ENCODE results near the gene AKAP6.

Gene AKAP6

DNA sequence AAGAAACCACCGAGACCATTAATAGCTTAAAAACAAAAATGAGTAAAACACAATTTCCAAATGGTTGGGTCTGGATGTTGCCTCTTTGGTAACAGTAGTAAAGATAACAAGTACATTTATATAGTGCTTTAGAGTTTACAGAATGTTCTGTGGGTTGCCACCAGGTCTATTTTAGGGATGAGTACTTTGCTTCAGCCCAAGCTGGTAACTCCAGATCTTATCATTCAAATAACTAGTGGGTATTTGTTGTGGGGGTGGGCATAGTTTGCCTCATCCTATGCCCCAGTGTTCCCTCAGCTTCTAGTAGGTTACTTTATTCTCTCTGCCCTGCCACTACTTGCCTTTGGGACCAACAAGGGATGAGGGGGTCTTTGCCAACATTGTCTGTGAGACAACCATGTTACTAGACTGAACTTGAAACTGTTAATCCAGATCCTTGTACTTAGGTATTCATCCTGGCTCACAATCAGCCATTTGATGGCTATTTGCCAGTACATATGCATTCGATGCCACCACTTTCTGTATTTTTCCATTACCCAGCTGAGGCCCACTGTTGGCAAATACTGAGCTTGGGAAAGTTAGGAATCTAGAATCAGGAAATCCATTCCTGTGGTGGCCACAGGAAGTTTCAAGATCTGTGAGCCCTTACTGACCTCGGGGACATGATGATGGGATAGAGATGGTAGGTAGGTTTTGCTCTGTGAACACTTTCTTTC lies 17.6 kb upstream of the AKAP6 start:
- DNase-seq (ENCODE audit: low read depth, low spot score), result no peak
- no peaks in the 10 kb centered on the region for H3K36me3 ChIP-seq (ENCODE audit: control insufficient read depth, insufficient read depth, low read length)
- H3K27me3 ChIP-seq (ENCODE audit: control insufficient read depth, insufficient read depth, low read length), result no peaks in the 10 kb centered on the region
- WGBS (ENCODE audit: insufficient coverage, insufficient read length), result no CpG with 5 or more reads among the region's 3 CpGs
- H3K27ac ChIP-seq (ENCODE audit: low read length), result no peak overlapping the region
- H3K4me3 ChIP-seq (ENCODE audit: low read length), result no peak overlapping the region
- H3K4me1 ChIP-seq (ENCODE audit: control insufficient read depth, insufficient read depth, low read length), result no peaks in the 10 kb centered on the region
- H3K9me3 ChIP-seq (ENCODE audit: control insufficient read depth, insufficient read depth, low read length), result no peaks in the 10 kb centered on the region

DNA sequence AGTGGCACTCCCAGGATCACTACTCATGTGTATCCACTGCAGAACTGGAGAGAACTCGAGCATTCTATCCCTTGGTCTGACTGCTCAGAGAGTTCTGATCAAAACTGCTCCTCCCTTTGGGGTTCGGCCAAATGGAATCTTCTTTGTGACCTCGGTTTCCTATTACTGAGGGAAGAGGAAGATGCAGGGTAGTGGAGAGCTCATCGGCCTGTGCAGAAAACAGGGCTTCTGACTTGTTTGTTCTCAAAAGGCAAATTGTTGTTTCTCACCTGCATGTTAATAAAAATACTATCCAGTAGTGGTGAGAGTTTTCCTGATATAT lies 17.1 kb upstream of the AKAP6 start:
- Histone ChIP-seq H3K27me3 (ENCODE audit: control insufficient read depth, insufficient read depth, low read length) (no peaks in the 10 kb centered on the region), H3K27ac (ENCODE audit: low read length) (no peak overlapping the region), H3K36me3 (ENCODE audit: control insufficient read depth, insufficient read depth, low read length) (no peaks in the 10 kb centered on the region), H3K9me3 (ENCODE audit: control insufficient read depth, insufficient read depth, low read length) (no peaks in the 10 kb centered on the region), H3K4me1 (ENCODE audit: control insufficient read depth, insufficient read depth, low read length) (no peaks in the 10 kb centered on the region), H3K4me3 (ENCODE audit: low read length) (no peak overlapping the region)
- no CpG with 5 or more reads among the region's 4 CpGs for WGBS (ENCODE audit: insufficient coverage, insufficient read length)
- DNase-seq (ENCODE audit: low read depth, low spot score), result no peak

DNA sequence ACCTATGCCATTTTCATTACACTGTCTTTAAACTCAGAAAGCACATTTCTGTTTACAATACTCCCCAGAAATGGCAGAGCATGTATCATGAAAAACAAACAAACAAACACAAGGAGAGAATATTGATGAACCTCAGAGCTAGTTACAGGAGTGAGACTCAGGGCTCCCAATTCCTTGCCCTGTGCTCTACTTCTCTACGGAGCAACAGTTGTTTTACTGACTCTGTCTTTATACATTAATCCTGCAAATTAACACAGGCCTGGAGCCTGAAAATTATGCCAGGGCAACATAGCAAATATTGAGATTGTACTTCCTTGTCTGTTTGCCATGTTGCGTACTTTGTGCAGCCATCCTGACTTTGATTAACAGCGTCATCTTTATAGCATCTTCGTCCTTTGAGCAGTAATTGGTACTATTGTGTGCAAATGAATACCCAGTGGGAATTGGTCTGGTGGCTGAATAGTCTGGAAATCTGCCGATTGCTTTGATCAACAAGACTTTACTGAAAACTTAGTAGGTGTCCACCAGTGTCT lies 15.2 kb upstream of the AKAP6 start:
- WGBS (ENCODE audit: insufficient coverage, insufficient read length), result no CpG with 5 or more reads among the region's 5 CpGs
- no peaks in the 10 kb centered on the region for H3K36me3 ChIP-seq (ENCODE audit: control insufficient read depth, insufficient read depth, low read length)
- H3K4me1 ChIP-seq (ENCODE audit: control insufficient read depth, insufficient read depth, low read length), result no peaks in the 10 kb centered on the region
- no peak for DNase-seq (ENCODE audit: low read depth, low spot score)
- H3K9me3 ChIP-seq (ENCODE audit: control insufficient read depth, insufficient read depth, low read length), result no peaks in the 10 kb centered on the region
- H3K27ac ChIP-seq (ENCODE audit: low read length), result no peak overlapping the region
- no peak overlapping the region for H3K4me3 ChIP-seq (ENCODE audit: low read length)
- no peaks in the 10 kb centered on the region for H3K27me3 ChIP-seq (ENCODE audit: control insufficient read depth, insufficient read depth, low read length)

DNA sequence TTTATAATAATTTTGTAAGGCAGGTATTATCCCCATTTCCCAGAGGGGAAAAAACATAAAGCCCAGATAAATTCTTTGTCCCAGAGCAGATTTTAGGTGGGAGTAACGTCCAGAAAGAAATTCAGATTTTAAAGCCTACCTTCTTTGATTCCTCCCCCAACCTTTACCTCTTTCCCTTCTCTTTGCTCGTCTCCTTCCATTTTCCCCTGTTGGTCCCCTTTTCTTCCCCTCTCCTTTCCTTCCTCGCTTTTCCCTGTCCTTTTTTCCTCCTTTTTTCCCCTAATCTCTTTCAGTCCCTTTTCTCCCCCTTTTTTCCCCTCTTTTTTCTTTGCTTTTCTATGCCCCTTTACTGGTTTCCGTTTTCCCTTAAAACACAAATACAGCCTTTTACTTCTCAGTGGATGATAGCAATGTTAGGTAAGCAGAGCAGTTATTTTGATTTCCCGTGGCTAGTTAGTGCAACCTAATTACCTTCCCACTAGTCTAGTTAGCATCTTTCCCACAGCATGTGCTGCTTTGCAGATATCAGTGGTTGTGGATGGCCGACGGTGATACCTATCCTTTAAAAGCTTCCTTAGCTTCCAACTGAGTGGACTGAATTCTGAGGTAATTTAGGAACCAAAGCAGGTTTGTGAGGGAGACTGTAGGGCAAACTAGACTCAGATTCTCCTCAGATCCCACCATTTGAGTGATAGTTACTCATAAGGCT lies 10.9 kb upstream of the AKAP6 start:
- Histone ChIP-seq H3K36me3 (ENCODE audit: control insufficient read depth, insufficient read depth, low read length) (no peaks in the 10 kb centered on the region), H3K27me3 (ENCODE audit: control insufficient read depth, insufficient read depth, low read length) (no peaks in the 10 kb centered on the region), H3K4me1 (ENCODE audit: control insufficient read depth, insufficient read depth, low read length) (no peaks in the 10 kb centered on the region), H3K4me3 (ENCODE audit: low read length) (no peak overlapping the region), H3K27ac (ENCODE audit: low read length) (no peak overlapping the region), H3K9me3 (ENCODE audit: control insufficient read depth, insufficient read depth, low read length) (no peaks in the 10 kb centered on the region)
- WGBS (ENCODE audit: insufficient coverage, insufficient read length), result no CpG with 5 or more reads among the region's 7 CpGs
- DNase-seq (ENCODE audit: low read depth, low spot score), result no peak

DNA sequence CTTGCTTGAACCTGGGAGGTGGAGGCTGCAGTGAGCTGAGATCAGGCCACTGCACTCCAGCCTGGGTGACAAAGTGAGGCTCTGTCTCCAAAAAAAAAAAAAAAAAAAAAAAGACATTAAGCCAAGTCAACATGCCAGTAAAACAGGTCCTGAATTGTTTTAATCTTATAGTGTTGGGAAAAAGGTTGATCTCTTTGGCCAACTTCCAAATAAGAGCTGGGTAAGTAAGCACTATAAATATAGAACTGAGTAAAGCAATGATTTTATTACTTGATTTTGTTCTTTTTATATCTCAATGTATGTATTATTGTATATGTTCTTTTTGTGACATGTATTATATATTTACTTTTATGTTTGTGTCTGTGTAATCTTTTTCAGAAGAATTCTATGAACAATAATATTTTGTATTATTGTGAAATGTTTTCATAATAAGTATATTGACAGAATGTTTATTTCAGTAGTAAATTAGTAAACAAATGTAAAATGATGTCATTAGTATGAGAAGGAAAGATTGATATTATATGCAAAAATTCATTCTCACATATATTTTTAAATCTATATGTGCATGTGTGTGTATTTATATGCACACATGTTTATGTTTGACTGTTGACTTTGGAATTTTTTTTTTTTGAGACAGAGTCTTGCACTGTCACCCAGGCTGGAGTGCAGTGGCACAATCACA lies 9.6 kb upstream of the AKAP6 start:
- no peaks in the 10 kb centered on the region for H3K36me3 ChIP-seq (ENCODE audit: control insufficient read depth, insufficient read depth, low read length)
- no peak overlapping the region for H3K27ac ChIP-seq (ENCODE audit: low read length)
- H3K4me1 ChIP-seq (ENCODE audit: control insufficient read depth, insufficient read depth, low read length), result no peaks in the 10 kb centered on the region
- H3K9me3 ChIP-seq (ENCODE audit: control insufficient read depth, insufficient read depth, low read length), result no peaks in the 10 kb centered on the region
- no peaks in the 10 kb centered on the region for H3K27me3 ChIP-seq (ENCODE audit: control insufficient read depth, insufficient read depth, low read length)
- no peak for DNase-seq (ENCODE audit: low read depth, low spot score)
- no peak overlapping the region for H3K4me3 ChIP-seq (ENCODE audit: low read length)

DNA sequence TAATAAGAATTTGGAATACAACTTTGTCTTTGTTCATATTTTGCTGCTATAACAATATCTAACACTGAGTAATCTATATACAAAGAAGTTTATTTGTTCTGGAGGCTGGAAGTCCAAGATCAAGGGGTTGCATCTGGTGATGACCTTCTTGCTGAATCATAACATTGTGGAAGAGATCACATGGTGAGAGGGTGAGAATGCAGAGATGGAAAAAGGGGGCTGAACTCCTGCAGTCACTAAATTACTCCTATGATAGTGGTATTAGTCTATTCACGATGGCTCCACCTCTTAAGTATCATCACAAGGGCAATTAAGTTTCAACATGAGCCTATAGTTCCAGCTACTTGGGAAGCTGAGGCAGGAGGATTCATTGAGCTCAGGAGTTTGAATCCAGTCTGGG lies 4.5 kb upstream of the AKAP6 start:
- no peaks in the 10 kb centered on the region for H3K27me3 ChIP-seq (ENCODE audit: control insufficient read depth, insufficient read depth, low read length)
- no peak for DNase-seq (ENCODE audit: low read depth, low spot score)
- no peak overlapping the region for H3K4me3 ChIP-seq (ENCODE audit: low read length)
- H3K4me1 ChIP-seq (ENCODE audit: control insufficient read depth, insufficient read depth, low read length), result no peaks in the 10 kb centered on the region
- no CpG with 5 or more reads among the region's 1 CpG for WGBS (ENCODE audit: insufficient coverage, insufficient read length)
- no peak overlapping the region for H3K27ac ChIP-seq (ENCODE audit: low read length)
- no peaks in the 10 kb centered on the region for H3K9me3 ChIP-seq (ENCODE audit: control insufficient read depth, insufficient read depth, low read length)
- no peaks in the 10 kb centered on the region for H3K36me3 ChIP-seq (ENCODE audit: control insufficient read depth, insufficient read depth, low read length)

DNA sequence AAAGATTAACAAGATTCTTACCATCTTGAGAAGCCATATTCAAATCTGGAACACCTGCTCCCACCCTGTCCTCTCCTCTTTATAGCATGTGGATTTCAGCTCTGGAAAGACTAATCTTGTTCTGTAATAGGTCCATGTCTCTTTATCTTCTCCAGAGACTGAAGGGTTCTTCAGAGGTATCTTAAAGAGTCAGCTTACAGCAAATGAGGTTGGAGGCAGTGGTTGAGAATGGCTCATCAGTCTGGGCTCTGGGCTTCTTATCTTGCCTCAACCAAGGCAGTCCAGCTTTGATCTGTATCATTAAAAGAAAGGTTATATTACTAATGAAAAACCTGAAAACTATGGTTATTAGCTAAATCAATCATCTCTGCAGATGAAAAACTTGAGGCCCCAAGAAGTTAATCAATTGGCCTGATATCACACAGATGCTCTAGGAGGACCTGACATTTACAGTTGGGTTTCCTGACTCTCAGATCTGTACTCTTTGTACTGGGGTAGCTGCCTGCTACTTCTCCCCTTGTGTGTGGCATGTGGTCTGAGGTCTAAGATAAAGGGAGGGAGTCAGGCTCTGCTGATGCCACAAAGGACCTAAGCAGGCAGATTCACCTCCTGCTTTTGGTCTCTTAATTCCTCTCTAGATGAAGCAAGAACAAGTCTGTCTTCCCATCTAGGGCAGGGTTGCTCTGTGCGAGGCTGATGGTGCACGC lies 1.7 kb upstream of the AKAP6 start:
- Histone ChIP-seq H3K27me3 (ENCODE audit: control insufficient read depth, insufficient read depth, low read length) (no peaks in the 10 kb centered on the region), H3K36me3 (ENCODE audit: control insufficient read depth, insufficient read depth, low read length) (no peaks in the 10 kb centered on the region), H3K9me3 (ENCODE audit: control insufficient read depth, insufficient read depth, low read length) (no peaks in the 10 kb centered on the region), H3K4me1 (ENCODE audit: control insufficient read depth, insufficient read depth, low read length) (no peaks in the 10 kb centered on the region), H3K27ac (ENCODE audit: low read length) (no peak overlapping the region), H3K4me3 (ENCODE audit: low read length) (no peak overlapping the region)
- no peak for DNase-seq (ENCODE audit: low read depth, low spot score)
- no CpG with 5 or more reads among the region's 2 CpGs for WGBS (ENCODE audit: insufficient coverage, insufficient read length)

DNA sequence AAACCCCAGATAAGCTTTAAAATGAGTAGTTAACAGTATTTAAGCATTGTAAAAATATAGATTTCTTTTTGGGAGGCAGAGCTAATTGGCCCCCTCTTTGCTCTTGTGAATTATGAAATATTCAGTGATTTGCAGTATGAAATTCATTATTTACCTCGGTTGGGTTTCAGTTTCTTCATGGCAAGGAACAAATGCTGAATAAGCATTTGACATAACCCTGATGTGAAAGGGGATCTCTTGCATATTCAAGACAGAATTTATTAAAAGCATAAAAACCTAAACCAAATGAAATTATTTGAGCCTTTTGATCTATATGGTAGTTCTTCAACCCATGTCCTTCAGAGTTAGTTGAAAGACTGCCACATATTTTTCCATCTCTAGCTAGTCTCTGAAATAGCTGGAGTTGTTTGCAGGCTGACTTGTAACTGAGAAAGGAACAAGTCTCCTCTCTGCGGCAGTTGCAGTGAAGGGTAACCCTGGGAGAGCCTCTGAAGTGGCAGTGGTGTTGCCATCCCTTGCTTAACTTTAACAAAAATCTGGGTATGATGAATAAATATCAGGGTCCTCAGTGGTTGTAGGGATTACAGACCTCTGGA lies 690 bp downstream of the AKAP6 start:
- no peak overlapping the region for H3K27ac ChIP-seq (ENCODE audit: low read length)
- no peaks in the 10 kb centered on the region for H3K27me3 ChIP-seq (ENCODE audit: control insufficient read depth, insufficient read depth, low read length)
- no peaks in the 10 kb centered on the region for H3K36me3 ChIP-seq (ENCODE audit: control insufficient read depth, insufficient read depth, low read length)
- no CpG with 5 or more reads among the region's 2 CpGs for WGBS (ENCODE audit: insufficient coverage, insufficient read length)
- H3K9me3 ChIP-seq (ENCODE audit: control insufficient read depth, insufficient read depth, low read length), result no peaks in the 10 kb centered on the region
- no peaks in the 10 kb centered on the region for H3K4me1 ChIP-seq (ENCODE audit: control insufficient read depth, insufficient read depth, low read length)
- no peak overlapping the region for H3K4me3 ChIP-seq (ENCODE audit: low read length)
- DNase-seq (ENCODE audit: low read depth, low spot score), result no peak

DNA sequence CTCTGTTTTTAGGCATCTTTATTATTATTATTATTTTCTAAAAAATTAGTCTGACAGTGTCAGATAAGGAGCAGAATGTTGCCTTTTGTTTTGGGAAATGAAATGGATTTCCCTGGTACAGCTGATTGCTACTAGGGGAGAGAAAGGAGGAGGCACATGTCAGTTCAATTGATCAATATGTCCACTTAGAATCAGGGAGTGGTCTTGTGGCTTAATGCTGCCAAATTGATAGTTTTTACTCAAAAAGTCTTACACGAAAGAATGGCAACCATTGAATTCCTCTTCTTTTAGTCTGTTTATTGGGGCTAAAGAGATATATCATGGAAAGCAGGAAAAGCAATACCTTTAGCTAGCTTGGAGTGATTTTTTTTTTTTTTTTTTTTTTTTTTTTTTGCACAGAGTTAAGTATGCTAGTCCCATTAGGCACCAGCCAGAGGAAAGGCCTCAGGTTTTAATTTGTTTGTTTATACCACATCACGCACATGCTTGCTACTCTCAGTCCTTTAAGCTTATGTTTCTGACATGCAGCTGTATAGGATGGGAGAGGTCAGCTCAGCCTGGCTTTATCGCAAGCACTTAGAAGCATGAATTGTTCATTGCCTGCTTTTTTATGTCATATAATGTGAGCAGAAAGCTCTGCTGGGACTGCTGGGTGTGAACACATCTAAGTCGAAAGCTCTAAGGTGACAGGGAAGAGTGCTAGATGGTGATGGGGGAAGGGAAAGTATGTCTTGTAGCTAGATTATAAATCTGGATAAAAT lies 1.4 kb downstream of the AKAP6 start:
- Histone ChIP-seq H3K27me3 (ENCODE audit: control insufficient read depth, insufficient read depth, low read length) (no peaks in the 10 kb centered on the region), H3K4me1 (ENCODE audit: control insufficient read depth, insufficient read depth, low read length) (no peaks in the 10 kb centered on the region), H3K36me3 (ENCODE audit: control insufficient read depth, insufficient read depth, low read length) (no peaks in the 10 kb centered on the region), H3K4me3 (ENCODE audit: low read length) (no peak overlapping the region), H3K9me3 (ENCODE audit: control insufficient read depth, insufficient read depth, low read length) (no peaks in the 10 kb centered on the region), H3K27ac (ENCODE audit: low read length) (no peak overlapping the region)
- WGBS (ENCODE audit: insufficient coverage, insufficient read length), result no CpG with 5 or more reads among the region's 4 CpGs
- DNase-seq (ENCODE audit: low read depth, low spot score), result no peak
